Astrocyte (in vitro differentiated cells and primary cell): ENCODE measurements around the gene SLC45A1. TPM values are rescaled to one million over a fixed set of nuclear protein-coding genes. Genes with fewer than 3 reads are reported as not detected.
A peak's percentile ranks its signal among the peaks of the same experiment; 100 is the strongest.

Experiments
- DNase-seq: peaks from one replicate; pipeline ENCODE4 v3.0.0-alpha.2; 2010; ENCODE audit warnings: low read depth
- FAIRE-seq: peaks from 2 replicates; lab custom pipeline; 2011; peaks lifted over from hg19 to GRCh38; lab: Jason Lieb, UNC
- H2AFZ ChIP-seq: 2 replicates; pipeline ENCODE4 v1.6.0; 2012; ENCODE audit warnings: low read depth, low read length, inconsistent platforms
- H3K27ac ChIP-seq: 2 replicates; pipeline ENCODE4 v1.5.1; 2011; ENCODE audit warnings: low read depth, low read length, inconsistent platforms
- H3K27me3 ChIP-seq: 2 replicates; pipeline ENCODE4 v1.6.0; 2011; ENCODE audit warnings: low read length, inconsistent platforms; ENCODE audit not compliant: insufficient read depth
- H3K36me3 ChIP-seq: 2 replicates; pipeline ENCODE4 v1.5.1; 2011; ENCODE audit warnings: low read length, inconsistent platforms; ENCODE audit not compliant: insufficient read depth
- H3K4me1 ChIP-seq: 2 replicates; pipeline ENCODE4 v1.5.1; 2011; ENCODE audit warnings: low read length, inconsistent platforms; ENCODE audit not compliant: insufficient read depth
- H3K4me2 ChIP-seq: 2 replicates; pipeline ENCODE4 v1.6.0; 2012; ENCODE audit warnings: low read length, inconsistent platforms
- H3K4me3 ChIP-seq: 2 replicates; pipeline ENCODE4 v1.5.1; 2011; ENCODE audit warnings: low read depth, mild to moderate bottlenecking, low read length, inconsistent platforms; ENCODE audit not compliant: insufficient read depth
- H3K79me2 ChIP-seq: 2 replicates; pipeline ENCODE4 v1.6.0; 2012; ENCODE audit warnings: mild to moderate bottlenecking, low read length, inconsistent platforms; ENCODE audit not compliant: insufficient read depth
- H3K9ac ChIP-seq: 2 replicates; pipeline ENCODE4 v1.6.0; 2012; ENCODE audit warnings: mild to moderate bottlenecking, low read length, inconsistent platforms
- H3K9me3 ChIP-seq: 2 replicates; pipeline ENCODE4 v1.5.1; 2012; ENCODE audit warnings: low read depth, mild to moderate bottlenecking, low read length, inconsistent platforms; ENCODE audit not compliant: insufficient read depth
- H4K20me1 ChIP-seq: 2 replicates; pipeline ENCODE4 v1.6.0; 2012; ENCODE audit warnings: low read length, inconsistent platforms; ENCODE audit not compliant: insufficient read depth
- H3K27ac Mint-ChIP-seq: one replicate; pipeline ENCODE4 v1.8.0; 2021; ENCODE audit warnings: mild to moderate bottlenecking, mixed read lengths; ENCODE audit not compliant: unreplicated experiment
- H3K27me3 Mint-ChIP-seq: one replicate; pipeline ENCODE4 v1.8.0; 2021; ENCODE audit warnings: low read depth, mixed read lengths; ENCODE audit not compliant: unreplicated experiment
- H3K36me3 Mint-ChIP-seq: one replicate; pipeline ENCODE4 v1.8.0; 2021; ENCODE audit warnings: low read depth, mixed read lengths; ENCODE audit not compliant: unreplicated experiment
- H3K4me1 Mint-ChIP-seq: one replicate; pipeline ENCODE4 v1.8.0; 2021; ENCODE audit warnings: low read depth, mixed read lengths; ENCODE audit not compliant: unreplicated experiment
- H3K4me3 Mint-ChIP-seq: one replicate; pipeline ENCODE4 v1.8.0; 2021; ENCODE audit warnings: mild to moderate bottlenecking, moderate library complexity, mixed read lengths; ENCODE audit not compliant: unreplicated experiment
- H3K9me3 Mint-ChIP-seq: one replicate; pipeline ENCODE4 v1.8.0; 2021; ENCODE audit warnings: mild to moderate bottlenecking, mixed read lengths; ENCODE audit not compliant: unreplicated experiment
- EZH2 ChIP-seq: IDR thresholded peaks from 2 replicates; pipeline ENCODE4 v1.6.1; 2012; ENCODE audit warnings: mild to moderate bottlenecking, low read length, inconsistent platforms; ENCODE audit not compliant: insufficient read depth
- total RNA-seq: library from RNA; stranded (reverse); gene quantifications from 2 replicates; pipeline ENCODE4 v1.2.1, GENCODE V29; 2021
- TF ChIP-seq, protein P1 (sequence below): IDR thresholded peaks from 2 replicates; pipeline ENCODE4 v1.5.1; 2011; ENCODE audit warnings: low read depth, mild to moderate bottlenecking, inconsistent platforms, low read length, moderate library complexity; ENCODE audit not compliant: insufficient read depth

Gene SLC45A1
- total RNA-seq, 1 donor from 2014 or later, result 0.95 TPM

DNA sequence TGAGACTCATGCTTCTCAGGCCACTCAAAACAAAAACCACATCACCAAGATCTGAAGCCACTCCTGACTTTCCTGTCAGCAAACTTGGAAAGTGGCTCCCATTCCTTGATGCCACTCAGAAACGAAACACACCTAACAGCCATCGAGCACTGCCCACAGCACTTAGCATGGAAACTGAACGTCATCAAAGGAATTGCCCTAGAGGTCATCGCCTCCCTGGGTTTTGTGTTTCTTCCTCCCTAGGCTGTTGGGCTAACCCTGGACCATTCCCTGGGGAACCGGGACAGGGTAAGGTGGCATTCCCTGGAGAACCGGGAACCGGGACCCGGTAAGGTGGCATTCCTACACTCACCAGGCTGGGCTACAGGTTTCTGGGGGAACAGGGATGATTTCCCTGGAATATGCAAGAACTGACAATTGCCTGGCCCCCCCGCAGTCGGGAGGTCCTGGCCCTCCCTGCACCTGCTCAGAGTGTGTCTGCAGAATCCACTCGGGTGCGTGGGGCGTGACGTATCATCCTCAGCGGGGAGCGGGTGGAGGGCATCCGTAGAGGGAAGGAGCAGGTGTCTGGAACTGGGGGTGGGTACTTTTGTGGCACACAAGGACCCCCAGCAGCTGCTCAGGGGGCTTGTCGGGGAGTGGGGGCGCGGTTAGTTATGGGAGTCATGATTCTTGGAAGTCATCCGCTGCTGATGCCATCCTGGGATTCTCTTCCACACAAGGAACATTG lies 30.3 kb downstream of the SLC45A1 start:
- FAIRE-seq (no peak), DNase-seq (no peak)
- TF ChIP-seq EZH2, result no peak
- TF ChIP-seq, protein P1, sequence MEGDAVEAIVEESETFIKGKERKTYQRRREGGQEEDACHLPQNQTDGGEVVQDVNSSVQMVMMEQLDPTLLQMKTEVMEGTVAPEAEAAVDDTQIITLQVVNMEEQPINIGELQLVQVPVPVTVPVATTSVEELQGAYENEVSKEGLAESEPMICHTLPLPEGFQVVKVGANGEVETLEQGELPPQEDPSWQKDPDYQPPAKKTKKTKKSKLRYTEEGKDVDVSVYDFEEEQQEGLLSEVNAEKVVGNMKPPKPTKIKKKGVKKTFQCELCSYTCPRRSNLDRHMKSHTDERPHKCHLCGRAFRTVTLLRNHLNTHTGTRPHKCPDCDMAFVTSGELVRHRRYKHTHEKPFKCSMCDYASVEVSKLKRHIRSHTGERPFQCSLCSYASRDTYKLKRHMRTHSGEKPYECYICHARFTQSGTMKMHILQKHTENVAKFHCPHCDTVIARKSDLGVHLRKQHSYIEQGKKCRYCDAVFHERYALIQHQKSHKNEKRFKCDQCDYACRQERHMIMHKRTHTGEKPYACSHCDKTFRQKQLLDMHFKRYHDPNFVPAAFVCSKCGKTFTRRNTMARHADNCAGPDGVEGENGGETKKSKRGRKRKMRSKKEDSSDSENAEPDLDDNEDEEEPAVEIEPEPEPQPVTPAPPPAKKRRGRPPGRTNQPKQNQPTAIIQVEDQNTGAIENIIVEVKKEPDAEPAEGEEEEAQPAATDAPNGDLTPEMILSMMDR, result no peak
- H3K4me3 Mint-ChIP-seq, result no peak overlapping the region
- H3K36me3 Mint-ChIP-seq, result peaks cover 7% of the 10 kb centered on the region
- peaks cover 3% of the 10 kb centered on the region for H3K9me3 ChIP-seq
- no peaks in the 10 kb centered on the region for H3K9me3 Mint-ChIP-seq
- no peaks in the 10 kb centered on the region for H3K27me3 Mint-ChIP-seq
- H3K27ac ChIP-seq, result no peak overlapping the region
- H3K27me3 ChIP-seq, result peaks cover 4% of the 10 kb centered on the region
- H2AFZ ChIP-seq, result no peak overlapping the region
- H3K27ac Mint-ChIP-seq, result no peak overlapping the region
- H3K36me3 ChIP-seq, result no peaks in the 10 kb centered on the region
- H3K4me1 ChIP-seq, result peaks cover 10% of the 10 kb centered on the region
- H3K79me2 ChIP-seq, result no peaks in the 10 kb centered on the region
- peaks cover 14% of the 10 kb centered on the region for H3K4me1 Mint-ChIP-seq
- peaks cover 10% of the 10 kb centered on the region for H4K20me1 ChIP-seq
- H3K4me2 ChIP-seq, result no peak overlapping the region
- H3K4me3 ChIP-seq, result no peak overlapping the region
- no peak overlapping the region for H3K9ac ChIP-seq

GRCh38 chr1:8348777-8349472 lies 31.0 kb downstream of the SLC45A1 start:
- peaks cover 3% of the 10 kb centered on the region for H3K4me1 ChIP-seq
- peaks cover 4% of the 10 kb centered on the region for H3K27me3 ChIP-seq
- peaks cover 8% of the 10 kb centered on the region for H3K36me3 Mint-ChIP-seq
- no peak for TF ChIP-seq EZH2
- TF ChIP-seq, protein P1, result peak; percentile 60
- H3K4me3 ChIP-seq, result no peak overlapping the region
- no peak overlapping the region for H2AFZ ChIP-seq
- no peaks in the 10 kb centered on the region for H3K79me2 ChIP-seq
- no peak overlapping the region for H3K27ac ChIP-seq
- no peak overlapping the region for H3K4me3 Mint-ChIP-seq
- no peaks in the 10 kb centered on the region for H3K27me3 Mint-ChIP-seq
- no peak overlapping the region for H3K4me2 ChIP-seq
- H3K9me3 ChIP-seq, result peaks cover 3% of the 10 kb centered on the region
- H3K9ac ChIP-seq, result no peak overlapping the region
- H3K36me3 ChIP-seq, result peaks cover 3% of the 10 kb centered on the region
- H4K20me1 ChIP-seq, result peaks cover 13% of the 10 kb centered on the region
- peak; percentile 14 for DNase-seq
- FAIRE-seq, result no peak
- H3K27ac Mint-ChIP-seq, result peak overlapping the region; percentile 72
- no peaks in the 10 kb centered on the region for H3K9me3 Mint-ChIP-seq
- peaks cover 7% of the 10 kb centered on the region for H3K4me1 Mint-ChIP-seq
